HG03575 (cell line): ENCODE measurements around the gene PERM1.
"Not testable (repeated sequence)": the region's sequence is repeated elsewhere in the genome, so short reads cannot be mapped to it uniquely, and the experiment has no call there.

Source experiments
- ATAC-seq: cut with Tn5 transposase; IDR thresholded peaks from one replicate; pipeline ENCODE4 v1.9.1; 2021; ENCODE audit not compliant: unreplicated experiment, insufficient number of reproducible peaks, low FRiP score; ENCODE audit errors: extremely low read depth

PERM1 gene

DNA sequence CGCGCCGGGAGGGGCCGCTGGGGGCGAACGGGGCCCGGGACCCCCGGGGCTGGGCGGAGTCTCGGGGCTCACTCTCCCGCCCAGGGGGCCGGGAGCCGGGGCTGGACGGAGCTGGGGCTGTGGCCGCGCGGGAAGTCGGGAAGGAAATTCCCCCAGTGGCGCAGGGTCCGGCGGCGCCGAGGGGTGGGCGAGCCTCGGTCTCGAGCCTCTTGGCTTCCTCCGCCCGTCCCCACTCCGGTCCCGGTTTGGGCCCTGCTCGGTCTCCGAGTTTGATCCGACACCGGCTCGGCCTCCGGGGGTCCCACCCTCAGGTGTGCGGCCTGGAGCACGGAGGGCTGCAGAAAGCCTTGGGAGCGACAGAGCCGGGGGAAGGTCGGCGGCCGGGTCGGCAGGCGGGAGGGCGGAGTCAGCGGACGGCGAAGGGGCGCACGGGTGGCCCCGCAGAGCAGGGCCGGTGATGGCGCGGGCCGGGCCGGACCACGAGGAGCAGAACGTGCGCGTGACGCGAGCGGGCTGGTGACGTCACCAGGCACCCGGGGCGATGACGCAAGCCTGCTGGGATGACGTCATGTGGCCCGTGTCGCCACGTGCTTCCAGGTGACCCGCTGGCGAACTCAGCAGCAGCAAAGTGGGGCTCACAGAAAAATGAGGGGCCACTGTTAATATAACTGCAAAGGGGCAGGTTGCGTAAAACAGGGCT is 18.6 kb upstream of the PERM1 start:
- ATAC-seq = no peak

GRCh38 chr1:999725-1000356 is 17.9 kb upstream of the PERM1 start, which contains the start of gene HES4:
Gene HES4, minus strand, starts transcription at chr1:1000097. Its CDS starts 124 bp downstream, at chr1:999973.
- ATAC-seq = no peak

- ATAC-seq = no peak
Observed at GRCh38 chr1:998995-999724, 17.3 kb upstream of the PERM1 start.

DNA sequence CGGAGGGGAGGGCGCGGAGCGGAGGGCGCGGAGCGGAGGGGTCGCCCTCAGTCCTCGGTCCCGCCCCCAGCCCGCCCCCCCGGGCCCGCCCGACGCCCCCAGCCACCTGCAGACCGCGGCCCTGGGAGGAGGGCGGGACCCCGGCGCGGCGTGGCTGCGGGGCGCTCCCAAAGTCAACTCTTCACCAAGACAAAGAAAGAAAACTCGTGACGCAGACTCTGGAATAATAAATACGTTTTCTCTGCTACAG is 16.8 kb upstream of the PERM1 start:
- no peak for ATAC-seq

DNA sequence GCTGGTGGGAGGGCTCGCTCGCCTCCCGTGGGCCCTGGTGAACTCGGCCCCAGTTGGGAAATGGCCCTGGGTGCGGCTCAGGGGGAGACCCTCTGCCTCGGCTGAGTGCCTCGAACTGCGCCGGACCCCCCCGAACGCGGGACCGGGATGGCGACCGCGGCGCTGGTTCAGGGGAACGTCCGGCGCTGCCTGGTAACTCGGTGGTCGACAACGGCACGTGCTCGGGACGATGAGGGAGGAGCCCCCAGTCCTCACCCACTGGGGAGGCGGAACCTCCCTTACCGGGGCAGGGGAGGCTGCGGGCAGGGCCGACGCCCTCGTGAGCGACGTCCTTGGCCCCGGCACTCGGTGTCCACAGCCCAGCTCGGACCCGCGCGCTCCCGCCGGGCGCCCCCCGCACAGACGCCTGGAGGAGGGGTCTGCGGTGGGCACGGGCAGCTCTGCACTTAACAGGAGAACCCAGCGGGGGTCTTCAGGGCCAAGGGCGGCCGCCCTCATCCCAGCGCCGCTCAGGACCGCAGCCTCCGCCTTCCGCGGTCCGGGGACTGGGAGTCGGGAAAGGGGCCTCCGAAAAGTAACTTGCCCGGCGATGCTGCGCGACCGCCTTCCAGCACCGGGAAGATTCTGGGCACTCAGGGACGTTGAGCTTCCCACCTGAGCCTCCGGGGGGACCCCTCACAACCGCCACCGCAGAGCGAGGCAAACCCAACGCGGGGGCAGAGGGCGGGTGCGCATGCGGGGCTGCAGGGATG is 16.3 kb upstream of the PERM1 start:
- no peak for ATAC-seq

DNA sequence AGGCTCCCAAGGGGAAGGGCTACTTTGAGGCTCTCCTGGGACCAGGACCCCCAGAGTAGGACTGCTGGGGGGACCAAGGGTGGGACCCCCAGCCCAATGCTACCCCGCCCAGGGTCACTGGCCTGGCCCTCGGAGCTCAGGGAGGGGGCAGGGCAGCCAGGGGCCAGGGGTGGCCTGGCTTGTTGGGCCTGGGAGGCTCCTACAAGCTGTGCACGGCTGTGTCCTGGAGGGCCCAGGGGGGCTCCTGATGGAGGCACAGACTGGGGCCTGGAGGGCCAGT is 15.8 kb upstream of the PERM1 start:
- ATAC-seq = no peak

- no peak for ATAC-seq
Observed at GRCh38 chr1:996851-997712, 15.2 kb upstream of the PERM1 start.

GRCh38 chr1:995665-996633 is 14.1 kb upstream of the PERM1 start:
- no peak for ATAC-seq

DNA sequence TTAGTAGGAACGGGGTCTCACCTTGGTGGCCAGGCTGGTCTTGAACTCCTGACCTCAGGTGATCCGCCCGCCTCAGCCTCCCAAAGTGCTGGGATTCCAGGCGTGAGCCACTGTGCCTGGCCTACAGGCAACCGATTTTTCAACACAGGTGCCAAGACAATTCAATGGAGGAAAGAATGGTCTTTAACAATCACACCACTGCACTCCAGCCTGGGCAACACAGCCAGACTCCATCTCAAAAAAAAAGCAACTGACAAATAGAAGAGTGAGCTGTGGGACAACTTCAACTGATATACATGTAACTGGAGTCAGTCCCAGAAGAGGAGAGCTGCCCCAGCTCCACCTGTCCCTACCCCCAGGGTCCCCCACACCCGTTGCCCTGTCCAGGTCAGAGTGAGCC is 12.7 kb upstream of the PERM1 start:
- not testable (repeated sequence) for ATAC-seq

- no peak for ATAC-seq
Observed at GRCh38 chr1:993379-993995, 11.6 kb upstream of the PERM1 start.

GRCh38 chr1:992362-992761 is 10.5 kb upstream of the PERM1 start:
- ATAC-seq = no peak

DNA sequence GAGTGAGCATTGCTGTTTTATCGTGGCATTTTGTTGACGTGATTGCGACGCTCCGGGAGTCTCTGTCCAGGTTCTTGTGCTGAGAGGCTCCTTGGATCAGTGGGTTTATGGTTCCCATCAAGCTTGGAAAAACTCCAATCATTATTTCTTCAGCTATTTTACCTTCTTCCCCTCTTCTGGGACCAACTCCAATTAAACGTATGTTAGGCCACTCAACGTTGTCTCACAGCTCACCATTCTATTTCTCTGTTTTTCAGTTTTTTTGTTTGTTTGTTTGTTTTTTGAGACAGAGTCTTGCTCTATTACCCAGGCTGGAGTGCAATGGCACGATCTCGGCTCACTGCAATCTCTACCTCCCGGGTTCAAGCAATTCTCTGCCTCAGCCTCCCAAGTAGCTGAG is 10.0 kb upstream of the PERM1 start:
- no peak for ATAC-seq

DNA sequence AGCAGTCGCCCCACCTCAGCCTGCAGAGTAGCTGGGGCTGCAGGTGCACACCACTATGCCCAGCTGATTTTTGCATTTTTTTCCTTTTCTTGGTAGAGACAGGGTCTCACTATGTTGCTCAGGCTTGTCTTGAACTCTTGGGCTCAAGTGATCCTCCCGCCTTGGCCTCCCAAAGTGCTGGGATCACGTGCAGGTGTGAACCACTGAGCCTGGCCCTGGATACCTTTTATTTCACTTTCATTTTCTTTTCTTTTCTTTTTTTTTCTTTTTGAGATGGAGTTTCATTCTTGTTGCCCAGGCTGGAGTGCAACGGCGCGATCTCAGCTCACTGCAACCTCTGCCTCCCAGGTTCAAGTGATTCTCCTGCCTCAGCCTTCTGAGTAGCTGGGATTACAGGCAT is 9.4 kb upstream of the PERM1 start:
- not testable (repeated sequence) for ATAC-seq

DNA sequence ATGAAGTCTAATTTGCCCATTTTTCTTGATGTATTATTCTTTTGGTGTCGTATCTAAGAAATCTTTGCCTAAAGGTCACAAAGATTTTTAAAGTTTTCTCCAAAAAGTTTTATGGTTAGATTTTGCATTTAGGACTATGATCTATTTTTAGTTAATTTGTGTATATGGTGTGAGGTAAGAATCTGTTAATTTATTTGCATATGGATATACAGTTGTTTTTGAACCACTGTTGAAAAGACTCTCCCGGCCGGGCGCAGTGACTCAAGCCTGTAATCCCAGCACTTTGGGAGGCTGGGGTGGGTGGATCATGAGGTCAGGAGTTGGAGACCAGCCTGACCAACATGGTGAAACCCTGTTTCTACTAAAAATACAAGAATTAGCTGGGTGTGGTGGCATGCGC is 6.2 kb upstream of the PERM1 start:
- not testable (repeated sequence) for ATAC-seq

GRCh38 chr1:985126-985525 is 3.2 kb upstream of the PERM1 start:
- ATAC-seq = no peak

DNA sequence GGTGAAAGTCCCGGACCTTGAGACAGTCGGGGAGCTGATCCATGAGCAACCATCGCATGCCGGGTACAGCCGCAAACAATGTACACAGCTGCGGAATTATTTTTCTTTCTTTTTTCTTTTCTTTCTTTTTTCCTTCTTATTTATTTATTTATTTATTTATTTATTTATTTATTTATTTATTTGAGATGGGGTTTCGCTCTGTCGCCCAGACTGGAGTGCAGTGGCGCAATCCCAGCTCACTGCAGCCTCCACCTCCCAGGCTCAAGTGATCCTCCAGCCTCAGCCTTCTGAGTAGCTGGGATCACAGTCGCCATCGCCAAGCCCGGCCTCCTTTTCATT is 2.6 kb upstream of the PERM1 start:
- ATAC-seq = no peak

DNA sequence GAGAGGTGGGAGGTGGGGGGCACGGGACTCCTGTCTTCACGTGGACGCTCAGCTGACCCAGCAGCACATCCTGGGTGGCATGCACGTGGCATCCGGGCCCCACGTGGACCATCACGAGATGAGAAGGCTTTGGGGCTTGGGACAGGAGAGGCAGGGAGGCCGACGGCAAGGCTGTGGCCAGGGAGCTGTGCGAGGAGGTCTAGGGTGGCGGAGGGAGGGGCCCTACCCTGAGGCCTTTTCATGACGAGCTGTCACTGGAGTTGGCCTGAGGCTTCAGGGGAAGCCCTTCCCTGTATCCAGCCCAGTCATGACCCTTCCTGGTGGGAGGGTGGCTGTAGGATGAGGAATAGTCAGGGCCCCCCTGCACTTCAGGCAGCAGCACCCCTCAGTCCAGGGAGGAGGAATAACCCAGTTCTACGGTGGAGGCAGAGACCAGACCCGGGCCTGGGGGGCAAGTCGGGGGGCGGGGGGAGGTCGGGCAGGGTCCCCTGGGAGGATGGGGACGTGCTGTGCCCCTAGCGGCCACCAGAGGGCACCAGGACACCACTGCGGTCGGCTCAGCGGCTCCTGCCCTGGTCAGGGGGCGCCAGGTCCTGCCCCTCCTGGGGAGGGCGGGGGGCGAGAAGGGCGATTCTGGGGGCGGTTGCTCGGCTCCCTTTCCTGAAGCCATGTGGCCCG is 2.0 kb upstream of the PERM1 start:
- ATAC-seq = no peak
